IMR-90 (cell line): ENCODE results near the gene PHPT1. TPM values are rescaled to one million over a fixed set of nuclear protein-coding genes. Genes with fewer than 3 reads are reported as not detected.

Source experiments
- ATAC-seq: fragments of 200-7000 bp; cut with Tn5 transposase; 2 replicates; pipeline ENCODE4 v1.9.1; 2020; ENCODE audit warnings: low read depth, mild to moderate bottlenecking, moderate library complexity
- BruUV-seq: library from RNA; stranded (reverse); fragments of 400-500 nt; replicated peaks from 2 replicates; lab custom pipeline; 2021; lab: Mats Ljungman, UMichigan
- CTCF ChIA-PET: fragments of 300-600 bp; formaldehyde crosslinking; extraction: SDS; loops from one replicate; lab custom pipeline; 2021; ENCODE audit warnings: antibody characterized with exemption; lab: Yijun Ruan, JAX
- POLR2A ChIA-PET: fragments of 300-600 bp; sonication (Branson Sonifier 250); formaldehyde crosslinking; loops from one replicate; lab custom pipeline; 2022; ENCODE audit warnings: antibody characterized with exemption; ENCODE audit not compliant: unreplicated experiment; lab: Charles Lee
- DNase-seq: peaks from one replicate; pipeline ENCODE4 v3.0.0; 2013
- H2AFZ ChIP-seq: replicated peaks from 2 replicates; pipeline ENCODE3; 2013; ENCODE audit warnings: low read length, mild to moderate bottlenecking; ENCODE audit not compliant: poor library complexity
- H2AK5ac ChIP-seq: 2 replicates; pipeline ENCODE4 v1.6.1; 2013; ENCODE audit warnings: low read depth, low read length, inconsistent platforms
- H2AK9ac ChIP-seq: replicated peaks from 2 replicates; pipeline ENCODE3; 2013; ENCODE audit warnings: mild to moderate bottlenecking, low read depth, low read length, moderate library complexity; ENCODE audit not compliant: poor library complexity
- H2BK120ac ChIP-seq: 2 replicates; pipeline ENCODE4 v1.6.1; 2013; ENCODE audit warnings: low read depth, low read length, inconsistent platforms
- H2BK15ac ChIP-seq: 3 replicates; pipeline ENCODE4 v1.6.1; 2013; ENCODE audit warnings: low read depth, low read length, inconsistent platforms
- H2BK20ac ChIP-seq: 2 replicates; pipeline ENCODE4 v1.6.1; 2013; ENCODE audit warnings: low read depth, mild to moderate bottlenecking, inconsistent platforms, low read length, moderate library complexity
- H2BK5ac ChIP-seq: 2 replicates; pipeline ENCODE4 v1.6.1; 2013; ENCODE audit warnings: mild to moderate bottlenecking, low read depth, low read length, inconsistent platforms; ENCODE audit not compliant: poor library complexity, severe bottlenecking
- H3K14ac ChIP-seq: replicated peaks from 2 replicates; pipeline ENCODE4 v1.6.1; 2013; ENCODE audit warnings: low read depth, low read length, inconsistent platforms
- H3K18ac ChIP-seq: 2 replicates; pipeline ENCODE4 v1.6.1; 2013; ENCODE audit warnings: low read depth, low read length, control low read depth
- H3K23ac ChIP-seq: 2 replicates; pipeline ENCODE4 v1.6.1; 2013; ENCODE audit warnings: low read depth, low read length, inconsistent platforms
- H3K27ac ChIP-seq: 2 replicates; pipeline ENCODE4 v1.5.1; 2013; ENCODE audit warnings: mild to moderate bottlenecking, control low read depth, low read length; ENCODE audit not compliant: insufficient read depth
- H3K27me3 ChIP-seq: 2 replicates; pipeline ENCODE4 v1.6.1; 2013; ENCODE audit warnings: low read length; ENCODE audit not compliant: control insufficient read depth, insufficient read depth
- H3K36me3 ChIP-seq: 2 replicates; pipeline ENCODE4 v1.6.1; 2013; ENCODE audit warnings: low read length, mixed read lengths; ENCODE audit not compliant: control insufficient read depth, insufficient read depth
- H3K4ac ChIP-seq: 2 replicates; pipeline ENCODE4 v1.6.1; 2013; ENCODE audit warnings: low read depth, low read length, inconsistent platforms
- H3K4me1 ChIP-seq: 2 replicates; pipeline ENCODE4 v1.6.1; 2013; ENCODE audit warnings: low read length, mixed read lengths; ENCODE audit not compliant: control insufficient read depth, insufficient read depth
- H3K4me2 ChIP-seq: 2 replicates; pipeline ENCODE4 v1.6.1; 2013; ENCODE audit warnings: low read depth, mild to moderate bottlenecking, control low read depth, low read length, moderate library complexity
- H3K4me3 ChIP-seq: 2 replicates; pipeline ENCODE4 v1.5.1; 2013; ENCODE audit warnings: low read depth, mild to moderate bottlenecking, control low read depth, low read length, moderate library complexity; ENCODE audit not compliant: insufficient read depth
- H3K56ac ChIP-seq: 2 replicates; pipeline ENCODE4 v1.6.1; 2013; ENCODE audit warnings: low read length, inconsistent platforms; ENCODE audit not compliant: insufficient read depth; ENCODE audit errors: extremely low read depth
- H3K79me1 ChIP-seq, 2 experiments: 2 replicates each; pipeline ENCODE4 v1.6.1; 2013; ENCODE audit warnings: low read length in 2 of 2, inconsistent platforms in 1 of 2, low read depth in 1 of 2
- H3K9ac ChIP-seq: 2 replicates; pipeline ENCODE4 v1.6.1; 2013; ENCODE audit warnings: low read depth, low read length, control low read depth
- H3K9me1 ChIP-seq: 2 replicates; pipeline ENCODE4 v1.6.1; 2013; ENCODE audit warnings: low read length, inconsistent platforms; ENCODE audit not compliant: insufficient read depth
- H3K9me3 ChIP-seq: 2 replicates; pipeline ENCODE4 v1.6.1; 2013; ENCODE audit warnings: low read length; ENCODE audit not compliant: control insufficient read depth, insufficient read depth
- H4K20me1 ChIP-seq: 2 replicates; pipeline ENCODE4 v1.6.1; 2013; ENCODE audit warnings: low read length, inconsistent platforms; ENCODE audit not compliant: insufficient read depth
- H4K5ac ChIP-seq: 2 replicates; pipeline ENCODE4 v1.6.1; 2013; ENCODE audit warnings: mild to moderate bottlenecking, low read depth, low read length, control low read depth
- H4K8ac ChIP-seq, 2 experiments: 2 replicates each; pipeline ENCODE4 v1.6.1; 2013; ENCODE audit warnings: low read depth in 2 of 2, low read length in 2 of 2, control low read depth in 1 of 2, inconsistent platforms in 1 of 2
- H4K91ac ChIP-seq: 2 replicates; pipeline ENCODE4 v1.6.1; 2013; ENCODE audit warnings: low read depth, low read length, inconsistent platforms; ENCODE audit not compliant: insufficient read depth
- BHLHE40 ChIP-seq: fragments of 150-350 bp; IDR thresholded peaks from 2 replicates; pipeline ENCODE4 v1.6.1; 2016; ENCODE audit warnings: mild to moderate bottlenecking, low read depth, low read length
- CEBPB ChIP-seq: IDR thresholded peaks from 2 replicates; pipeline ENCODE4 v1.6.1; 2012; ENCODE audit warnings: low read depth, low read length, improper control_type of control experiment
- ELK1 ChIP-seq: fragments of 150-350 bp; IDR thresholded peaks from 2 replicates; pipeline ENCODE4 v1.6.1; 2016; ENCODE audit warnings: low read depth, mild to moderate bottlenecking, low read length, moderate library complexity, borderline replicate concordance
- FOS ChIP-seq: fragments of 150-350 bp; IDR thresholded peaks from 2 replicates; pipeline ENCODE4 v1.6.1; 2016; ENCODE audit warnings: low read depth, low read length
- MAFK ChIP-seq: IDR thresholded peaks from 2 replicates; pipeline ENCODE4 v1.6.1; 2012; ENCODE audit warnings: low read depth, low read length, improper control_type of control experiment
- MXI1 ChIP-seq: IDR thresholded peaks from 2 replicates; pipeline ENCODE4 v1.6.1; 2012; ENCODE audit warnings: low read depth, mild to moderate bottlenecking, low read length, moderate library complexity, borderline replicate concordance
- USF2 ChIP-seq: fragments of 150-350 bp; IDR thresholded peaks from 2 replicates; pipeline ENCODE4 v1.6.1; 2017; ENCODE audit warnings: mild to moderate bottlenecking, antibody characterized with exemption, low read length, low read depth
- WGBS, 2 experiments: methylation state at CpG; one replicate each; pipeline versions ENCODE4 v1.1.5 to v1.1.7; 2013; ENCODE audit warnings: missing lambda C conversion rate in 2 of 2; ENCODE audit not compliant: insufficient read length in 1 of 2; ENCODE audit errors: extremely low coverage in 2 of 2; 5-methylcytosine and 5-hydroxymethylcytosine counted together
- dilution Hi-C: fragments of 300-500 bp; cut with HindIII; formaldehyde crosslinking; loops from one replicate; pipeline ENCODE4 v1.14.3; 2018; ENCODE audit warnings: low sequenced_read_pairs; ENCODE audit not compliant: unreplicated experiment
- in situ Hi-C: fragments of 300-500 bp; cut with MboI; formaldehyde crosslinking; loops from 3 replicates; pipeline ENCODE4 v1.14.3; 2019; ENCODE audit warnings: low sequenced_read_pairs, inconsistent platforms, mixed read lengths
- intact Hi-C: fragments of 100-400 bp; cut with micrococcal nuclease; formaldehyde crosslinking; loops from 2 replicates; pipeline ENCODE4 v1.10.0; 2022
- polyA plus RNA-seq, 3 experiments: library from polyadenylated mRNA; depleted of rRNA; stranded (reverse); fragments of >200 nt; gene quantifications; 2 replicates each; pipeline ENCODE4 v1.2.3, GENCODE V29; 2012; ENCODE audit warnings: low replicate concordance in 1 of 3
- total RNA-seq: library from RNA; depleted of rRNA; stranded (reverse); fragments of >200 nt; gene quantifications from 2 replicates; pipeline ENCODE4 v1.2.3, GENCODE V29; 2012

The PHPT1 gene
- total and polyA plus RNA-seq, 2 of the 4 experiments (the other 2 are of a cell fraction), result 79.8 to 214 TPM

- BruUV-seq, result no TSS peak
- peak within 1 kb of the TSS; percentile 60 for H3K9ac ChIP-seq
- H3K9me1 ChIP-seq, result 0 out of 2 replicates have a peak, but pooled peaks cover 9% of the 10 kb centered on the region
- H3K14ac ChIP-seq, result 0 out of 2 replicates have a peak within 1 kb of the TSS, but pooled peaks have one; percentile 2
- H2BK5ac ChIP-seq, result peak within 1 kb of the TSS; percentile 34
- H3K4ac ChIP-seq, result peak within 1 kb of the TSS; percentile 41; the same call in 1 of the 2 replicates
- H4K8ac ChIP-seq, result peak within 1 kb of the TSS; percentile 7 to 13; a peak in 1 of 4 replicates
- H3K27me3 ChIP-seq, result no peaks in the 10 kb centered on the region
- TF ChIP-seq MXI1, result 0 out of 2 replicates have a peak, but pooled peaks have one; percentile 16
- TF ChIP-seq MAFK, result no peak
- TF ChIP-seq FOS, result peak; percentile 97
- no peak for TF ChIP-seq ELK1
- no peak for TF ChIP-seq CEBPB
- TF ChIP-seq USF2, result no peak; the same call in 1 of the 2 replicates
- TF ChIP-seq BHLHE40, result peak; percentile 14; the same call in 1 of the 2 replicates
- H3K36me3 ChIP-seq, result 0 out of 2 replicates have a peak, but pooled peaks cover 6% of the 10 kb centered on the region
- peak within 1 kb of the TSS; percentile 7; the same call in 1 of the 2 replicates for H2AK5ac ChIP-seq
- peak within 1 kb of the TSS; percentile 73 for H3K4me3 ChIP-seq
- no peak within 1 kb of the TSS for H3K18ac ChIP-seq
- H3K4me2 ChIP-seq, result peak within 1 kb of the TSS; percentile 97
- ATAC-seq (peak; percentile 97), DNase-seq (peak; percentile 99)
- WGBS, 2 experiments, result 0% methylated on average over 21 of the region's 88 CpGs; no CpG with 5 or more reads in 1 of the 2 experiments
- peak within 1 kb of the TSS; percentile 21; the same call in 1 of the 2 replicates for H4K91ac ChIP-seq
- H2AK9ac ChIP-seq, result peak within 1 kb of the TSS; percentile 95
- intact Hi-C loops (no loop called here), dilution Hi-C loops (no loop called here), in situ Hi-C loops (no loop called here)
- H2AFZ ChIP-seq, result peak within 1 kb of the TSS; percentile 92
- peaks cover 10% of the 10 kb centered on the region for H4K20me1 ChIP-seq
- no peak within 1 kb of the TSS for H2BK120ac ChIP-seq
- no peak within 1 kb of the TSS for H2BK15ac ChIP-seq
- no peak within 1 kb of the TSS for H2BK20ac ChIP-seq
- H3K9me3 ChIP-seq, result no peaks in the 10 kb centered on the region
- POLR2A ChIA-PET, result no interaction called here
- H3K4me1 ChIP-seq, result peaks cover 13% of the 10 kb centered on the region
- H3K23ac ChIP-seq, result peak within 1 kb of the TSS; percentile 59; the same call in 1 of the 2 replicates
- H3K27ac ChIP-seq, result peak within 1 kb of the TSS; percentile 66; the same call in 1 of the 2 replicates
- CTCF ChIA-PET, result no interaction called here
- no peak within 1 kb of the TSS for H3K56ac ChIP-seq
- peaks cover 3 to 36% of the 10 kb centered on the region in 2 experiments for H3K79me1 ChIP-seq
- no peak within 1 kb of the TSS for H4K5ac ChIP-seq
These were observed 36.9 kb downstream of the PHPT1 start, which contains the start of gene TRAF2 for GRCh38 chr9:136885950-136886578. TSS of gene TRAF2 (plus strand) at chr9:136886516. CDS start at chr9:136898741, 12,225 bp downstream.
